Raji (cell line): ENCODE results near the gene GTF2A1.

Experiments
- POLR2A ChIP-seq: IDR thresholded peaks from 2 replicates; pipeline ENCODE4 v1.6.1; 2011; ENCODE audit warnings: low read depth, low read length, control low read depth; ENCODE audit not compliant: insufficient read depth

The GTF2A1 gene

DNA sequence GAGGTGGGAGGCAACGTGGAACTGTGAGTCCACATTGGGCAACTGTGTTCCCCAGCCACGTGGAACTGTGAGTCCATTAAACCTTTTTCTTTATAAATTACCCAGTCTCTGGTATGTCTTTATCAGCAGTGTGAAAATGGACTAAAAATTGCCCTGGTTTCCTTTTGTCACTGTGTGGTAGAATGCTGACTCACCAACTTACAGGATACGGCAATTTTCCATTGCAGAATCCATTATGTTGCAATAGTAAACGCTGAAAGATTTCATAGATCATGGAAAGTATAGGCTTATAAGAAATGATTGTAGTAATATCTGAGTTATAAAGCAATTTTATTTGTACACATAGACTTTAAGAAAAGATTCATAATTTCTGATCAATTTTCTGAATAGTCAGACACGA, 93.0 kb downstream of the GTF2A1 start:
- no peak for TF ChIP-seq POLR2A

- TF ChIP-seq POLR2A: no peak
Observed at GRCh38 chr14:81125536-81125935, 95.2 kb downstream of the GTF2A1 start.
